GM12873 (cell line): ENCODE measurements around the gene MRPL20.

Experiments used
- CTCF ChIP-seq: IDR thresholded peaks from 2 replicates; pipeline ENCODE4 v1.5.1; 2012; ENCODE audit warnings: low read depth, mild to moderate bottlenecking, moderate library complexity, low read length, control low read depth; ENCODE audit not compliant: insufficient read depth; ENCODE audit errors: missing control alignments

Gene MRPL20

DNA sequence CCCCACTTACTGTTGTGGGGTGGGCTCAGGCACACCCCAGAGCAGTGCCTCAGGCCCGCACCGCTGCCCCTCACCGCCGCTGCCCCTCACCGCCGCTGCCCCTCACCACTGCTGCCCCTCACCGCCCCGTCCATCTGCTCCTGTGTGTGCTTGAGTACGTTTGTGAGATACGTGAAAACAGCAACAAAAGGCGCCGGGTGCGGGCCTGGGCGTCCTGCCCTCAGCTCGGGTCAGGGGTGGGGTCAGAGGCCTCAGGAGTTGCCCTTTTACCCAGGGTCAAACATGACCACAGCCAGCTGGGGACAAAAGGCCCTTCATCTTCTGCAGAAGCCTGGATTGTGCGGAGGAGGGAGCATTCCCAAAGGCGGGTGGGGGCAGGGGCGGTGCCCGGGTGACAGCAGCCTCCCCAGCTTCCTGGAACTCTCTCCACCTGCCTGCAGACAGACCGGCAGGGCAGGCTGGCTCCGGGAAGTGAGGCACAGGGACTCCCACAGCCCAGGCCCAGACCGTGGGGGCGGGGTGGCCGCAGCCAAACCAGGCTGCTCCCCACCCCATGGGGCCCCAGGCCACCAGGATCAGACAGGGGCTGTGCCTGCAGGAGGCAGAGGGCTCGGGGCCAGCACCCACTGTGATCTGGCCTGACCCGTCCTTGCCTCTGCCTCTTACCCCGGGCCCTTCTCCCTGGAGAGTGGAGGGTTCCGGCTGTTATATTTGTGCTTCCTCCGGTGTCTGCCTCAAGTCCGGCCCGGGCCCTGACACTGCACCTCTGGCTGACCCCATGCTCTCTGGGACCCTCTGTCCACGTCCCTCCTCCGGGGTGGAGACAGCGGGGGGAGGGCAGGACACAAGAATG is 26.1 kb upstream of the MRPL20 start:
- no peak for TF ChIP-seq CTCF

GRCh38 chr1:1432274-1432950 is 25.3 kb upstream of the MRPL20 start:
- TF ChIP-seq CTCF: no peak

DNA sequence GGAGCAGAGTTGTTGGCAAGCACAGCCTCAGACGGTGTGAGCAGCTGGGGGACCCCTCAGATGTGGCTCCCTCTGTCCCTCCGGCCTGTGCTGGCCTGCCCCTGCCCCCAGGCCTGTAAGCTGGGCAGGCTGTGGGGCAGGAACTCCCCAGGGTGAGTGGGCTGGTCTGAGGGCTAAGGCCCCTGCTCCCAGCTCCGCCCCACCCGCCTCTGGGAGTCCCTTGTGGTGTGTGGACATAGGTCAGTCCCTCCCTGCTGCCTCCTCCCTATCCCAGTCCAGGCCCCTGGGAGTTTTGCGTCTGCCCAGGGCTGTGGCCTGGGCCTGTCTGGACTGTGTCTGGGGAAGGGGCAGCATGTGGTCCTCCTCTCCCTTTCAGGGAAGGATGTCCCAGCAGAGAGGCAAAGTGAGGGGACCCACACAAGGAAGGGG is 24.8 kb upstream of the MRPL20 start:
- no peak for TF ChIP-seq CTCF

DNA sequence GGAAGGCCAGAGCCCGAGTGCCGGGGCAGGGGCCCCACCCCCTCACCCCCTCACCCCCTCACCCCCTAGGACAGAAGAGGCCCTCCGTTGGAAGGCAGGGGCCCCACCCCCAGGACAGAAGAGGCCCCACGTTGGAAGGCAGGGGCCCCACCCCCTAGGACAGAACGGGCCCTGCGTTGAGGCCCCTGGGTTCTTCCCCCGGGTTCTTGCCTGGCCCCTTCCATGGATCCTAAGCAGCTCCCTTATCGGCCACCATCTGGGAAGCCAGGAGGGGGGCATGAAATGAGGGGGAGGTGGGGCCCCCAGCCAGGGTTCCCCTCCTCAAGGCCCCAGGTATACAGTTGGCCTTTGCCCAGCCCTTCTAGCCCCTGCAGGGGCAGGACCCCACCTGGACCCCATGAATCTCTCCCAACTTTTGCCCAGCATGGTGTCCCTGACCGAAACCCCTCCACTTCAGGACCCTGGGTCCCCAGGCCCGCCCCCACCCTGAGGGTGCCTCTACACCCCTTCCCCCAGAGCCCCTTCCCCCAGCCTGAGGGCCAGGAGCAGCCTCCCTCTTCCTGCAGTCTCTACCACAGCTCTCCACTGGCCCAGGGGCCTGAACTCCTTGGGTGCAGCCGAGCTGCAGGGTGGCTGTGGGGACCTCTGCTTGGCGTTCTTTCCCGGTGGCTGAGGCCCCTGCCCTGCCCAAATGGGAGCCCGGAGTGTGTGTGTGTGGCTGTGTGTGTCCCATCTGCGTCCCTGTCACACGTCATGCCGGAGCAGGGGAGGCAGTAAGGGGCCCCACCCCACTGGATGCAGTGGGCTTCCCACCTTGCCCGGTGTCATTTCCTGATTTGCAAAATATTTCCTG is 24.1 kb upstream of the MRPL20 start:
- no peak for TF ChIP-seq CTCF

DNA sequence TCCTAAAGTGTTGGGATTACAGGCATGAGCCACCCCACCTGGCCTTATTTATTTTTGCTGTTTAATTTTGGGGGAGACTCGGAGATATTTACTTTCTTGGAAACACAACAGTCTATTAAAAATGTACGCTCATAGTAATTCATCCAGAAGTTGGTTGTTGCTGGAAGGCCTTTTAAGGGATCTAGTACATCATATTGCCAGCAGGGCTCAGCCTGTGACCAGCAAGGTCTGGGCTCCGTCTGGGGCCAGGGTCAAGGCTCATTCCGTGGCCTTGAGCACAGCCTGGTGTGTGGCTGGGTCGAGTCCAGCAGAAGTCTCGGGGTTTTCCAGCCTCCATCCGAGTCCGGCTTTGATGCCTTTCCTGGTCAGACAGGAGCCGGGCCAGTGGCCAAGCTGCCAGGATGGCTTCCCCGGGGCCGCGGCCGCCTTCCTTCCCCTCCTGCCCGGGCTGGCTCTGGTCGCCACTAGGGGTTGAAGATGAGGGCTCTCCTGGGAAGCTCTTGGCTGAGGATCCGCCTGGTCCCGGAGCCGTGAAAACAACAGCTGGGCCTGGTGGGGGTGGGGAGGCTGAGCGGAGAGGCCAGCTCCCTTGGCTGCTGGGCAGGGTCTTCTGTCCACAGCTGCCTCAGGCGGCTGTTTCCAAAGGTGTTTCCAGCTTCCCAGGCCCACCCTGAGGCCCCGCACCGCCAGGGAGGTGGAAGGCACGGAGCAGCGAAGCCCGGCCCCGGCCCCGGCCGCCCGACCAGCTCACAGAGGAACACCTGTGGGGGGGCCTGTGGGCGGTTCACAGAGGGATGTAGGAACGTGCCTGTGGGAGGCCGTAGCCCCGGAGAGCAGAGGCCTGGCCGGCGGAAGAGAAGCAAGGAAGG is 23.3 kb upstream of the MRPL20 start:
- no peak for TF ChIP-seq CTCF

DNA sequence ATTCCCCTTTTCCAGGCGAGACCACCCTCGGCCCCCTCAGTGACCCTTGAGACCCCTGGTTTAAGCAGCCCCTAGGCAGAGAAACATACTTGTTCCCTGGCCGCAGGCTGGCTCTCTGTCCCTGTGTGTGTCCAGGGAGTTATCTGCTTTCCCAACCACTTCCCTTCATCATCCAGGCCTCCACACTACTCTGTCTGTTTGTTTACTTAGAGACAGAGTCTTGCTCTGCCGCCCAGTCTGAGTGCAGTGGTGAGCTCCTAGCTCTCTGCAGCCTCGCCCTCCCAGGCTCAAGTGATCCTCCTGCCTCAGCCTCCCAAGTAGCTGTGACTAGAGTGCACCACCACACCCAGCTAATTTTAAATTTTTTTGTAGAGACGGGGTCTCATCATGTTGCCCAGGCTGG is 22.6 kb upstream of the MRPL20 start:
- no peak for TF ChIP-seq CTCF
